ENCODE results near the gene KMT2A.
"Not testable (repeated sequence)": the region's sequence is repeated elsewhere in the genome, so short reads cannot be mapped to it uniquely, and the experiment has no call there.

KMT2A gene

GRCh38 chr11:118411530-118411929, 24.8 kb upstream of the KMT2A start:
- H3K4me3 ChIP-seq (ENCODE audit: low read length in 2 of 2), result no peak overlapping the region
- H3K27me3 ChIP-seq (ENCODE audit: control insufficient read depth in 2 of 2, insufficient read depth in 2 of 2, low read length in 2 of 2), result no peaks in the 10 kb centered on the region
- no peaks in the 10 kb centered on the region for H3K9me3 ChIP-seq (ENCODE audit: control insufficient read depth in 2 of 2, low read length in 2 of 2)
- H3K36me3 ChIP-seq (ENCODE audit: control insufficient read depth in 2 of 2, insufficient read depth in 2 of 2, low read length in 2 of 2), result peaks cover 13 to 27% of the 10 kb centered on the region in 2 donors
- peaks cover 0 to 3% of the 10 kb centered on the region in 2 donors for H3K4me1 ChIP-seq (ENCODE audit: control insufficient read depth in 2 of 2, insufficient read depth in 2 of 2, low read length in 2 of 2)
- H3K27ac ChIP-seq (ENCODE audit: low read depth in 2 of 2, low read length in 2 of 2), result peak overlapping the region in 1 of 2 donors; percentile 53
- H3K9ac ChIP-seq (ENCODE audit: low read depth in 1 of 2, low read length in 2 of 2), result no peak overlapping the region

GRCh38 chr11:118412921-118413320, 23.4 kb upstream of the KMT2A start:
- Histone ChIP-seq H3K27me3 (ENCODE audit: control insufficient read depth in 2 of 2, insufficient read depth in 2 of 2, low read length in 2 of 2) (no peaks in the 10 kb centered on the region), H3K36me3 (ENCODE audit: control insufficient read depth in 2 of 2, insufficient read depth in 2 of 2, low read length in 2 of 2) (peaks cover 9 to 16% of the 10 kb centered on the region in 2 donors), H3K9ac (ENCODE audit: low read depth in 1 of 2, low read length in 2 of 2) (no peak overlapping the region), H3K27ac (ENCODE audit: low read depth in 2 of 2, low read length in 2 of 2) (no peak overlapping the region), H3K4me1 (ENCODE audit: control insufficient read depth in 2 of 2, insufficient read depth in 2 of 2, low read length in 2 of 2) (peaks cover 0 to 3% of the 10 kb centered on the region in 2 donors), H3K4me3 (ENCODE audit: low read length in 2 of 2) (no peak overlapping the region), H3K9me3 (ENCODE audit: control insufficient read depth in 2 of 2, low read length in 2 of 2) (no peaks in the 10 kb centered on the region)

- H3K27ac ChIP-seq (ENCODE audit: low read depth in 2 of 2, low read length in 2 of 2), result no peak overlapping the region
- no peak overlapping the region for H3K4me3 ChIP-seq (ENCODE audit: low read length in 2 of 2)
- H3K9ac ChIP-seq (ENCODE audit: low read depth in 1 of 2, low read length in 2 of 2), result no peak overlapping the region
- peaks cover 5 to 6% of the 10 kb centered on the region in 2 donors for H3K36me3 ChIP-seq (ENCODE audit: control insufficient read depth in 2 of 2, insufficient read depth in 2 of 2, low read length in 2 of 2)
- no peaks in the 10 kb centered on the region for H3K9me3 ChIP-seq (ENCODE audit: control insufficient read depth in 2 of 2, low read length in 2 of 2)
- peaks cover 0 to 3% of the 10 kb centered on the region in 2 donors for H3K4me1 ChIP-seq (ENCODE audit: control insufficient read depth in 2 of 2, insufficient read depth in 2 of 2, low read length in 2 of 2)
- H3K27me3 ChIP-seq (ENCODE audit: control insufficient read depth in 2 of 2, insufficient read depth in 2 of 2, low read length in 2 of 2), result no peaks in the 10 kb centered on the region
Measured at GRCh38 chr11:118415062-118415738, 21.1 kb upstream of the KMT2A start.

- no peak overlapping the region for H3K27ac ChIP-seq (ENCODE audit: low read depth in 2 of 2, low read length in 2 of 2)
- no peaks in the 10 kb centered on the region for H3K27me3 ChIP-seq (ENCODE audit: control insufficient read depth in 2 of 2, insufficient read depth in 2 of 2, low read length in 2 of 2)
- no peaks in the 10 kb centered on the region for H3K9me3 ChIP-seq (ENCODE audit: control insufficient read depth in 2 of 2, low read length in 2 of 2)
- no peak overlapping the region for H3K4me3 ChIP-seq (ENCODE audit: low read length in 2 of 2)
- H3K36me3 ChIP-seq (ENCODE audit: control insufficient read depth in 2 of 2, insufficient read depth in 2 of 2, low read length in 2 of 2), result peaks cover 4 to 5% of the 10 kb centered on the region in 2 donors
- H3K9ac ChIP-seq (ENCODE audit: low read depth in 1 of 2, low read length in 2 of 2), result no peak overlapping the region
- peaks cover 0 to 3% of the 10 kb centered on the region in 2 donors for H3K4me1 ChIP-seq (ENCODE audit: control insufficient read depth in 2 of 2, insufficient read depth in 2 of 2, low read length in 2 of 2)
Measured at GRCh38 chr11:118415739-118416068, 20.6 kb upstream of the KMT2A start.

DNA sequence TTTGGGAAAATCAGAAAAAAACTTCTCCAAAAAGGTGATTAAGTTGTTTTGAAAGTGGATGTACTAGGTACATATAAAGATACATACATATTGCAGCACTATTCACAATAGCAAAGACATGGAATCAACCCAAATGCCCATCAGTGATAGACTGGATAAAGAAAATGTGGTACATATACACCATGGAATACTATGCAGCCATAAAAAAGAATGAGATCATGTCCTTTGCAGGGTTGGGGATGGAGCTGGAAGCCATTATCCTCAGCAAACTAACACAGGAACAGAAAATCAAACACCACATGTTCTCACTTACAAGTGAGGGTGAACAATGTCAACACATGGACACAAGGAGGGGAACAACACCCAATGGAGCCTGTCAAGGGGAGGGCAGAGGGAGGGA, 19.4 kb upstream of the KMT2A start:
- not testable (repeated sequence) for H3K27me3 ChIP-seq (ENCODE audit: control insufficient read depth in 2 of 2, insufficient read depth in 2 of 2, low read length in 2 of 2); H3K9ac ChIP-seq (ENCODE audit: low read depth in 1 of 2, low read length in 2 of 2); H3K27ac ChIP-seq (ENCODE audit: low read depth in 2 of 2, low read length in 2 of 2); H3K36me3 ChIP-seq (ENCODE audit: control insufficient read depth in 2 of 2, insufficient read depth in 2 of 2, low read length in 2 of 2); H3K4me1 ChIP-seq (ENCODE audit: control insufficient read depth in 2 of 2, insufficient read depth in 2 of 2, low read length in 2 of 2); H3K9me3 ChIP-seq (ENCODE audit: control insufficient read depth in 2 of 2, low read length in 2 of 2); H3K4me3 ChIP-seq (ENCODE audit: low read length in 2 of 2)

DNA sequence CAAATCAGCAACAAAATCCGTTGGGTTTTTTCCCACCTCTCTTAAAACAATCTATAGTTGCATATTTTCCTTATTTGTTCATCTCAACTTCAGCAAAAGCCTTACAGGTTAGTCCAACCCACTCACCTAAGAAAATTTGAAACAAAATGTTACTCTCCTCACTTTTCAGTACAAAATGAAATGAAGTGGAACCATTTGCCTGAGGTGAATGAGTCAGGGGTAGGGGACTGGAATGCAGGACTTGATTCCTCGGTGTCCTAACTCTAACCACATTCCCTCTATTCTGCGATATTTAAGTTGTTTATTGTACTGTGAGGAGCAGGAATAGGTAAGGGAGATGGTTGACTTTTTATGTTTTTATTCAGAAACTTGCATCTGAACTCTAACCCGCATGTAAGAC, 18.5 kb upstream of the KMT2A start:
- H3K9me3 ChIP-seq (ENCODE audit: control insufficient read depth in 2 of 2, low read length in 2 of 2), result no peaks in the 10 kb centered on the region
- peaks cover 4 to 5% of the 10 kb centered on the region in 2 donors for H3K36me3 ChIP-seq (ENCODE audit: control insufficient read depth in 2 of 2, insufficient read depth in 2 of 2, low read length in 2 of 2)
- H3K4me1 ChIP-seq (ENCODE audit: control insufficient read depth in 2 of 2, insufficient read depth in 2 of 2, low read length in 2 of 2), result no peaks in the 10 kb centered on the region
- H3K27me3 ChIP-seq (ENCODE audit: control insufficient read depth in 2 of 2, insufficient read depth in 2 of 2, low read length in 2 of 2), result no peaks in the 10 kb centered on the region
- H3K27ac ChIP-seq (ENCODE audit: low read depth in 2 of 2, low read length in 2 of 2), result no peak overlapping the region
- H3K9ac ChIP-seq (ENCODE audit: low read depth in 1 of 2, low read length in 2 of 2), result no peak overlapping the region
- H3K4me3 ChIP-seq (ENCODE audit: low read length in 2 of 2), result no peak overlapping the region

GRCh38 chr11:118418766-118419165, 17.5 kb upstream of the KMT2A start:
- Histone ChIP-seq H3K27ac (ENCODE audit: low read depth in 2 of 2, low read length in 2 of 2) (no peak overlapping the region), H3K9me3 (ENCODE audit: control insufficient read depth in 2 of 2, low read length in 2 of 2) (no peaks in the 10 kb centered on the region), H3K27me3 (ENCODE audit: control insufficient read depth in 2 of 2, insufficient read depth in 2 of 2, low read length in 2 of 2) (no peaks in the 10 kb centered on the region), H3K4me3 (ENCODE audit: low read length in 2 of 2) (no peak overlapping the region), H3K36me3 (ENCODE audit: control insufficient read depth in 2 of 2, insufficient read depth in 2 of 2, low read length in 2 of 2) (peaks cover under 1 to 4% of the 10 kb centered on the region in 2 donors), H3K4me1 (ENCODE audit: control insufficient read depth in 2 of 2, insufficient read depth in 2 of 2, low read length in 2 of 2) (no peaks in the 10 kb centered on the region), H3K9ac (ENCODE audit: low read depth in 1 of 2, low read length in 2 of 2) (no peak overlapping the region)

- no peaks in the 10 kb centered on the region for H3K4me1 ChIP-seq (ENCODE audit: control insufficient read depth in 2 of 2, insufficient read depth in 2 of 2, low read length in 2 of 2)
- no peak overlapping the region for H3K4me3 ChIP-seq (ENCODE audit: low read length in 2 of 2)
- no peaks in the 10 kb centered on the region for H3K36me3 ChIP-seq (ENCODE audit: control insufficient read depth in 2 of 2, insufficient read depth in 2 of 2, low read length in 2 of 2)
- H3K9me3 ChIP-seq (ENCODE audit: control insufficient read depth in 2 of 2, low read length in 2 of 2), result no peaks in the 10 kb centered on the region
- no peaks in the 10 kb centered on the region for H3K27me3 ChIP-seq (ENCODE audit: control insufficient read depth in 2 of 2, insufficient read depth in 2 of 2, low read length in 2 of 2)
- H3K27ac ChIP-seq (ENCODE audit: low read depth in 2 of 2, low read length in 2 of 2), result no peak overlapping the region
- no peak overlapping the region for H3K9ac ChIP-seq (ENCODE audit: low read depth in 1 of 2, low read length in 2 of 2)
Measured at GRCh38 chr11:118427707-118428106, 8.6 kb upstream of the KMT2A start.

- Histone ChIP-seq H3K27me3 (ENCODE audit: control insufficient read depth in 2 of 2, insufficient read depth in 2 of 2, low read length in 2 of 2) (no peaks in the 10 kb centered on the region), H3K27ac (ENCODE audit: low read depth in 2 of 2, low read length in 2 of 2) (no peak overlapping the region), H3K9ac (ENCODE audit: low read depth in 1 of 2, low read length in 2 of 2) (no peak overlapping the region), H3K9me3 (ENCODE audit: control insufficient read depth in 2 of 2, low read length in 2 of 2) (no peaks in the 10 kb centered on the region), H3K36me3 (ENCODE audit: control insufficient read depth in 2 of 2, insufficient read depth in 2 of 2, low read length in 2 of 2) (no peaks in the 10 kb centered on the region), H3K4me1 (ENCODE audit: control insufficient read depth in 2 of 2, insufficient read depth in 2 of 2, low read length in 2 of 2) (peaks cover 10 to 11% of the 10 kb centered on the region in 2 donors), H3K4me3 (ENCODE audit: low read length in 2 of 2) (no peak overlapping the region)
Measured at GRCh38 chr11:118430956-118431355, 5.3 kb upstream of the KMT2A start.

DNA sequence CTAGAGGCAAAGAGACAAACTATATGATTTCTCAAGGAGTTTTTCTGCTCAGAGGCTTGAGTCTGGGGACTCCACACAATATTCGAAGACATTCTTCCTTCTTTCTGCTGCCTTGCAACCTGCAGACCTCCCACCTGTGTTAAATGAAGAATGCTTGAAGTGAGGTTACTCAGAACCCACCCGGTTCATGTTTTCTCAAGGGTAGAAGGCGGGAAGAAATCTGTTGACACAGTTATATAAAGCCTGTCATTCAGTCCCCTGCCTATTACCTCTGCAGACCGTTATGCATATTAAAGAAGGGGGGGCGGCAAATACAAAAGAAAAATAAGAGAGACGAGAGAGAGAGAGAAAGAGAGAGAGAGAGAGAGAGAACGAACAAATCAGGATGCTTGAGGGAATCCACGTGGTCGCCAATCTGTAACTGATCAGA, 2.2 kb upstream of the KMT2A start:
- H3K9ac ChIP-seq (ENCODE audit: low read depth in 1 of 2, low read length in 2 of 2), result no peak overlapping the region
- H3K36me3 ChIP-seq (ENCODE audit: control insufficient read depth in 2 of 2, insufficient read depth in 2 of 2, low read length in 2 of 2), result no peaks in the 10 kb centered on the region
- no peak overlapping the region for H3K27ac ChIP-seq (ENCODE audit: low read depth in 2 of 2, low read length in 2 of 2)
- H3K9me3 ChIP-seq (ENCODE audit: control insufficient read depth in 2 of 2, low read length in 2 of 2), result no peaks in the 10 kb centered on the region
- peaks cover 26 to 29% of the 10 kb centered on the region in 2 donors for H3K4me1 ChIP-seq (ENCODE audit: control insufficient read depth in 2 of 2, insufficient read depth in 2 of 2, low read length in 2 of 2)
- H3K27me3 ChIP-seq (ENCODE audit: control insufficient read depth in 2 of 2, insufficient read depth in 2 of 2, low read length in 2 of 2), result no peaks in the 10 kb centered on the region
- H3K4me3 ChIP-seq (ENCODE audit: low read length in 2 of 2), result peak overlapping the region; percentile 85 to 86
